WERI-Rb-1 (cell line): Measurements from ENCODE around the gene NOPCHAP1.

Experiments
- DNase-seq: peaks from one replicate; pipeline ENCODE4 v3.0.0-alpha.2; 2020
- H3K27ac ChIP-seq: fragments of 250-450 bp; sonication (Bioruptor Pico); 2 replicates; pipeline ENCODE4 v1.5.1; 2020; ENCODE audit warnings: mild to moderate bottlenecking, moderate library complexity
- H3K27me3 ChIP-seq: fragments of 250-450 bp; sonication (Bioruptor Pico); 2 replicates; pipeline ENCODE4 v1.5.1; 2021; ENCODE audit warnings: mild to moderate bottlenecking, low read depth, moderate library complexity; ENCODE audit not compliant: insufficient read depth, severe bottlenecking
- H3K36me3 ChIP-seq: fragments of 250-450 bp; sonication (Bioruptor Pico); 2 replicates; pipeline ENCODE4 v1.5.1; 2020; ENCODE audit warnings: mild to moderate bottlenecking, moderate library complexity
- H3K4me3 ChIP-seq: 2 replicates; pipeline ENCODE4 v1.5.1; 2011; ENCODE audit warnings: low read depth, mild to moderate bottlenecking, control low read depth, low read length
- H3K9me3 ChIP-seq: fragments of 250-450 bp; sonication (Bioruptor Pico); 2 replicates; pipeline ENCODE4 v1.5.1; 2021; ENCODE audit warnings: mild to moderate bottlenecking, moderate library complexity; ENCODE audit not compliant: severe bottlenecking
- CTCF ChIP-seq: IDR thresholded peaks from 2 replicates; pipeline ENCODE4 v1.5.1; 2011; ENCODE audit warnings: low read depth, mild to moderate bottlenecking, control low read depth, inconsistent platforms, low read length

The NOPCHAP1 gene

GRCh38 chr12:104998423-104999346, 12.6 kb downstream of the NOPCHAP1 start:
- Histone ChIP-seq H3K27ac (no peak overlapping the region), H3K36me3 (peaks cover 66% of the 10 kb centered on the region), H3K9me3 (no peaks in the 10 kb centered on the region), H3K4me3 (no peak overlapping the region), H3K27me3 (no peaks in the 10 kb centered on the region)
- no peak for TF ChIP-seq CTCF
- no peak for DNase-seq

GRCh38 chr12:104999347-104999685, 13.2 kb downstream of the NOPCHAP1 start:
- no peak for DNase-seq
- Histone ChIP-seq H3K27ac (no peak overlapping the region), H3K27me3 (no peaks in the 10 kb centered on the region), H3K9me3 (no peaks in the 10 kb centered on the region), H3K36me3 (peaks cover 66% of the 10 kb centered on the region), H3K4me3 (no peak overlapping the region)
- TF ChIP-seq CTCF, result no peak

- peaks cover 53% of the 10 kb centered on the region for H3K36me3 ChIP-seq
- H3K9me3 ChIP-seq, result no peaks in the 10 kb centered on the region
- no peak for DNase-seq
- TF ChIP-seq CTCF, result no peak
- H3K4me3 ChIP-seq, result no peak overlapping the region
- H3K27me3 ChIP-seq, result no peaks in the 10 kb centered on the region
- no peak overlapping the region for H3K27ac ChIP-seq
Measured at GRCh38 chr12:105001476-105001875, 15.4 kb downstream of the NOPCHAP1 start.

GRCh38 chr12:105013892-105014291, 27.8 kb downstream of the NOPCHAP1 start:
- no peak for DNase-seq

GRCh38 chr12:105014603-105015002, 28.5 kb downstream of the NOPCHAP1 start:
- Histone ChIP-seq H3K27me3 (no peaks in the 10 kb centered on the region), H3K36me3 (peaks cover 8% of the 10 kb centered on the region; the same call in 1 of the 2 replicates), H3K27ac (no peak overlapping the region), H3K4me3 (no peak overlapping the region), H3K9me3 (no peaks in the 10 kb centered on the region)
- no peak for TF ChIP-seq CTCF
- DNase-seq, result no peak

More at GRCh38 chr12:105013892-105014291, 27.8 kb downstream of the NOPCHAP1 start:
- Histone ChIP-seq H3K27me3 (no peaks in the 10 kb centered on the region), H3K36me3 (peaks cover 8% of the 10 kb centered on the region; the same call in 1 of the 2 replicates), H3K4me3 (no peak overlapping the region), H3K9me3 (no peaks in the 10 kb centered on the region), H3K27ac (no peak overlapping the region)
- TF ChIP-seq CTCF, result no peak

- H3K27ac ChIP-seq, result no peak overlapping the region
- no peak for DNase-seq
- no peaks in the 10 kb centered on the region for H3K27me3 ChIP-seq
- H3K9me3 ChIP-seq, result no peaks in the 10 kb centered on the region
- no peak overlapping the region for H3K4me3 ChIP-seq
- TF ChIP-seq CTCF, result no peak
- peaks cover 8% of the 10 kb centered on the region; the same call in 1 of the 2 replicates for H3K36me3 ChIP-seq
Measured at GRCh38 chr12:105015543-105015942, 29.4 kb downstream of the NOPCHAP1 start.
